ENCODE data around the gene MYMX. TPM values are rescaled to one million over a fixed set of nuclear protein-coding genes. Genes with fewer than 3 reads are reported as not detected.
A peak's percentile ranks its signal among the peaks of the same experiment; 100 is the strongest.

The MYMX gene
- polyA plus RNA-seq, 10 donors, result 17.2 to 24.8 (median 20.0) TPM

DNA sequence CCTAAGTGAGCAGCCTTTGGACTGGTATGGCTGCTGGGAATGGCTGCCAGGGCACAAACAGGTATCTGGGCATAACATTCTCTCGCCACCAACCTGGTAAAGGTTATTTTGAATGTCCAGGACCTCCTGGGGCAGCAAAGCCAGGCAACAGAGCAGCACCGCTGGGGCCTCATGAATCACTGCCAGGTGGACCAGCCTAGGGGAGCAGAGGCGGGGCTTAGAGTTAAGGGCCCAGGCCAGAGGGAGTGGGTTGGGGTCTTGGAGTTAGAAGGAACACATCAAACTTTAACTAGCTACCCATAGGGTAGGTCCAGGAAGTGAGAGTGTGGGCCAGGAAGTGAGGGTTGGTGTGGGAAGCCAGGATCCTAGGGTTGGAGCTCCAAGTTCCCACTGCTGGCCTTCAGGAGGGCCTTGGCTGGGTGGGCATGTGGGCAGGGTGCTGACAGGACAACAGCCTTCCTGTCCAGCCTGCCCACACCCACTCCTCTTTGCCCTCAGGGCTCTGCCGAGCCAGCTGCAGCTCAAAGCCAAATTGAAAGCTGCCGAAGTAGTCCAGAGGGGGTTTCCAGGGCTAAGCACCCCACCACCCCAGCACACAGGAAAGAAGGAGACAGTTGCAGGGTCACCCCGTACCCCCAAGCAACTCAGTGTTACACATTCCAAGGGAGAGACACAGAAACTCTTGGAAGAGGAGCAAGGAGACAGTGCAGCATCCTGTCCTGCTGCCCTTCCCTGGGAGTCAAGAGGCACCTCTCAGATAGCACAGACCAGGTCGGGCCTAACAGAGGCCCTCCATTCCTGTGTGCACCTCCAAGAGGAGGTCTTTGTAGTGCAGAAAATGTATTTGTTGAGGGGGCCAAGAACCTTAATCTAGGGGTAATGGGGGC is 46.0 kb downstream of the MYMX start:
- DNase-seq, result no peak

DNA sequence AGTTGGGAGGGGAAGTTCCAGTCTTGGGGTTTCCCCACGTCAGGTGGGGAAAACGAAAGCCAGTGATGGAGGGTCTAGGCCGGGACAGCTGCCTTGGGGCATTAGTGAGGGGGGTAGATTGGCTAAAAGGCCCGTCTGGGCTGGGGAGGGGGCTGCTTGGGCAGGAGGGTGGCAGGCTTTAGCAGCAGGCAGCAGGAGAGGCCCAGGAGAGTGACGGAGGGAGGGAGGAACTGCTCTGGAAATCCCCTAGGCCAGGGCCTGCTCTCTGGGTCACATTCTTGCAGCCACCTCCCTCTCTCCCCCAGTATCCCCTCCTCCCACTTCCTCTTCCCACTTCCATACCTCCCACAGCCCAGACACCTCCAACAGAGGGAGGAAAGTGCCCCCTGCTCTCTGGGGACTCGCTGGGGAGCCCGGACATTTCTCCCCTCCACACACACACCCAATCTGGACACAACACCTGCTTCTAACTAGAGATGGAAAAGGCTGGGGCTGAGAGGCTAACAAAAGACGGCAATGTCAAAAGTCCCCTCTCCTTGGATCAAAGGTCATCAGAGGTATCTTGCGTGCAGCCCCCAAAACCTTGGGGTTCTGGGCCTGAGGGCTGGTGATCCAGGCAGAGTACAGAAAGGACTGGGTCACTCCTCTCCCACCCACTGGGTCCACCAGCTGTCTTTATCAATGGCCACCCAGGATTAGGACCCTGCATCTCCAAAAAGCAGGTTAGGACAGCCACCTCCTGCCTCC is 46.8 kb downstream of the MYMX start:
- no peak for DNase-seq

GRCh38 chr6:44264154-44265006 is 47.7 kb downstream of the MYMX start:
- no peak for DNase-seq

- peak; percentile 89 to 96 (median 94) for DNase-seq
Measured at GRCh38 chr6:44265007-44265721, 48.4 kb downstream of the MYMX start, which contains the start of gene NFKBIE. Gene NFKBIE (minus strand): TSS chr6:44265551. CDS start chr6:44265346, 205 bp downstream.

GRCh38 chr6:44265722-44266233 is 49.1 kb downstream of the MYMX start:
- DNase-seq, result no peak

DNA sequence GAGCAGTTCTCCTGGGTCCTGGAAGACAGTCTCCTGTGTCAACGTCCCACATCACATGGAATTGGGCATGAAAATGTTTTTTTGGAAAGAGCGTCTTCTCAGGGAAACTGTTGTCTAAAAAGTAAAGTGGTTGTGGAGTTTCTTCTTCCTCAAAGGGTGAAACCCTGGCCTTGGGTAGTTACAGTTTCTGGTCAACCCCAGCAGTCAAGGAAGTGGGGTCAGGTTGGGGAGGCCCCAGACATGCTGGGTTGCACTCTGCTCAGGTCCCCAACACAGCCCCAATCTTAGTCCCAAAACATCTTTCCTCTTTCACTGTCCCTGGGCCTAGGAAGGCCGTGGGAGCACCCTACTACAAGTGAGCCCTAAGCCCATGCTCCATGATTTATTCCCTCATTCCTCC is 49.6 kb downstream of the MYMX start:
- no peak for DNase-seq

- DNase-seq, result no peak
Measured at GRCh38 chr6:44267252-44267651, 50.5 kb downstream of the MYMX start.

Other genes starting within 250 kb of the MYMX start
- gene MRPL14, start 89.5 kb upstream of the MYMX start, polyA plus RNA-seq (ENCODE audit: insufficient read length in 10 of 10), result 10 to 100 TPM; 27.1 to 44.5 (median 35.2) TPM
- gene TMEM63B, start 89.4 kb upstream of the MYMX start, polyA plus RNA-seq (ENCODE audit: insufficient read length in 10 of 10), result 10 to 100 TPM; 14.2 to 20.5 (median 16.8) TPM
- under 1 TPM in 8 of 10 donors, not detected in 2; 0.18 to 0.77 (median 0.41) TPM for gene CAPN11, start 58.1 kb upstream of the MYMX start, polyA plus RNA-seq (ENCODE audit: insufficient read length in 10 of 10)
- gene SLC29A1, start 6.7 kb downstream of the MYMX start, polyA plus RNA-seq (ENCODE audit: insufficient read length in 10 of 10), result 10 to 100 TPM; 54.7 to 89.9 (median 71.6) TPM
- gene HSP90AB1, start 30.2 kb downstream of the MYMX start, polyA plus RNA-seq (ENCODE audit: insufficient read length in 10 of 10), result 1,000 to 10,000 TPM in 4 of 10 donors, 100 to 1,000 TPM in 6; 766 to 1,108 (median 944) TPM
- gene SLC35B2, start 40.6 kb downstream of the MYMX start, polyA plus RNA-seq (ENCODE audit: insufficient read length in 10 of 10), result 10 to 100 TPM; 27.1 to 40.4 (median 32.4) TPM
- 1 to 10 TPM; 4.0 to 6.5 (median 4.9) TPM for gene NFKBIE, start 48.6 kb downstream of the MYMX start, polyA plus RNA-seq (ENCODE audit: insufficient read length in 10 of 10)
- gene TMEM151B, start 53.5 kb downstream of the MYMX start, polyA plus RNA-seq (ENCODE audit: insufficient read length in 10 of 10), result 1 to 10 TPM in 1 of 10 donors, under 1 TPM in 9; 0.07 to 1.1 (median 0.33) TPM
- gene AARS2, start 96.4 kb downstream of the MYMX start, polyA plus RNA-seq (ENCODE audit: insufficient read length in 10 of 10), result 10 to 100 TPM in 1 of 10 donors, 1 to 10 TPM in 9; 7.1 to 10.1 (median 8.2) TPM
- not detected for gene SPATS1, start 125.7 kb downstream of the MYMX start, polyA plus RNA-seq (ENCODE audit: insufficient read length in 10 of 10)
- 10 to 100 TPM; 22.0 to 31.3 (median 25.8) TPM for gene CDC5L, start 170.8 kb downstream of the MYMX start, polyA plus RNA-seq (ENCODE audit: insufficient read length in 10 of 10)

All from muscle of back (tissue), 11 donors.